CD4-positive, alpha-beta T cell (primary cell): ENCODE data around the gene OOSP1. TPM values are rescaled to one million over a fixed set of nuclear protein-coding genes. Genes with fewer than 3 reads are reported as not detected.

Experiments
- ATAC-seq: fragments of 200-7000 bp; cut with Tn5 transposase; one replicate; pipeline ENCODE4 v1.10.0; 2022; ENCODE audit warnings: mild to moderate bottlenecking; ENCODE audit not compliant: poor library complexity
- CTCF ChIA-PET: fragments of 350-600 bp; sonication (Branson Sonifier 250); formaldehyde crosslinking; loops from one replicate; lab custom pipeline; 2021; ENCODE audit warnings: antibody characterized with exemption, inconsistent platforms; lab: Charles Lee
- POLR2A ChIA-PET: fragments of 350-600 bp; sonication (Branson Sonifier 250); formaldehyde crosslinking; loops from one replicate; lab custom pipeline; 2021; ENCODE audit warnings: antibody characterized with exemption, inconsistent platforms; lab: Charles Lee
- DNase-seq, 14 experiments: peaks; one replicate each; pipeline ENCODE4 v3.0.0-alpha.2; 2013 to 2020; ENCODE audit warnings: mixed read lengths in 2 of 14
- H3K27ac ChIP-seq, 2 donors: one replicate each; pipeline versions ENCODE4 v1.5.1 to v1.7.0; 2013; ENCODE audit warnings: low read length in 2 of 2, low read depth in 1 of 2, mild to moderate bottlenecking in 1 of 2
- H3K27me3 ChIP-seq, 2 experiments: 1 replicate in 1 of 2; 2 replicates in 1 of 2; pipeline versions ENCODE4 v1.6.1 to v1.7.0; 2013; ENCODE audit warnings: low read length in 2 of 2, control low read depth in 1 of 2, mild to moderate bottlenecking in 1 of 2, moderate library complexity in 1 of 2; ENCODE audit not compliant: insufficient read depth in 2 of 2, control insufficient read depth in 1 of 2
- H3K36me3 ChIP-seq: one replicate; pipeline ENCODE4 v1.6.1; 2013; ENCODE audit warnings: low read length, control low read depth; ENCODE audit not compliant: insufficient read depth
- H3K4me1 ChIP-seq: one replicate; pipeline ENCODE4 v1.6.1; 2013; ENCODE audit warnings: low read length, control low read depth; ENCODE audit not compliant: insufficient read depth
- H3K4me3 ChIP-seq: one replicate; pipeline ENCODE4 v1.5.1; 2013; ENCODE audit warnings: mild to moderate bottlenecking, low read length, moderate library complexity
- H3K9me3 ChIP-seq, 2 experiments: 1 replicate in 1 of 2; 2 replicates in 1 of 2; pipeline versions ENCODE4 v1.6.1 to v1.7.0; 2013; ENCODE audit warnings: low read length in 2 of 2, mild to moderate bottlenecking in 2 of 2, control low read depth in 1 of 2, moderate library complexity in 1 of 2; ENCODE audit not compliant: control insufficient read depth in 1 of 2, insufficient read depth in 1 of 2
- H3K27ac Mint-ChIP-seq: one replicate; pipeline ENCODE4 v1.8.0; 2020; ENCODE audit warnings: mixed read lengths
- H3K27me3 Mint-ChIP-seq: one replicate; pipeline ENCODE4 v1.8.0; 2021; ENCODE audit warnings: mixed read lengths
- H3K36me3 Mint-ChIP-seq: one replicate; pipeline ENCODE4 v1.8.0; 2021; ENCODE audit warnings: low read depth, mixed read lengths
- H3K4me1 Mint-ChIP-seq: one replicate; pipeline ENCODE4 v1.8.0; 2021; ENCODE audit warnings: low read depth, mixed read lengths
- H3K4me3 Mint-ChIP-seq: one replicate; pipeline ENCODE4 v1.8.0; 2020; ENCODE audit warnings: mild to moderate bottlenecking, mixed read lengths
- H3K9me3 Mint-ChIP-seq: one replicate; pipeline ENCODE4 v1.8.0; 2020; ENCODE audit warnings: mixed read lengths
- intact Hi-C, 2 experiments: fragments of 100-400 bp; cut with DNase I in 1 of 2; cut with micrococcal nuclease in 1 of 2; formaldehyde crosslinking; loops; one replicate each; pipeline versions ENCODE4 v1.15.1 to v1.9.0; 2023 to 2025; cut with DNase I, micrococcal nuclease
- total RNA-seq, 174 experiments: library from RNA in 2 of 174; stranded (reverse) in 2 of 174; gene quantifications; one replicate each; pipeline ENCODE4 v1.2.3 and lab custom pipeline; 2021 to 2026
- TF ChIP-seq, protein P1 (sequence below): fragments of 200-600 bp; IDR thresholded peaks from one replicate; pipeline ENCODE4 v1.8.0; 2022; ENCODE audit warnings: antibody characterized with exemption, mild to moderate bottlenecking

Gene OOSP1
- total RNA-seq, 2 experiments from 2014 or later: not detected

- no peaks in the 10 kb centered on the region for H3K36me3 ChIP-seq
- H3K4me1 Mint-ChIP-seq: no peaks in the 10 kb centered on the region
- CTCF ChIA-PET: no interaction called here
- H3K27ac Mint-ChIP-seq: no peak overlapping the region
- intact Hi-C loops: no loop called here
- no peak overlapping the region for H3K4me3 Mint-ChIP-seq
- H3K4me1 ChIP-seq: no peaks in the 10 kb centered on the region
- H3K27me3 ChIP-seq: peaks cover 3 to 12% of the 10 kb centered on the region in 2 experiments
- TF ChIP-seq, protein P1, sequence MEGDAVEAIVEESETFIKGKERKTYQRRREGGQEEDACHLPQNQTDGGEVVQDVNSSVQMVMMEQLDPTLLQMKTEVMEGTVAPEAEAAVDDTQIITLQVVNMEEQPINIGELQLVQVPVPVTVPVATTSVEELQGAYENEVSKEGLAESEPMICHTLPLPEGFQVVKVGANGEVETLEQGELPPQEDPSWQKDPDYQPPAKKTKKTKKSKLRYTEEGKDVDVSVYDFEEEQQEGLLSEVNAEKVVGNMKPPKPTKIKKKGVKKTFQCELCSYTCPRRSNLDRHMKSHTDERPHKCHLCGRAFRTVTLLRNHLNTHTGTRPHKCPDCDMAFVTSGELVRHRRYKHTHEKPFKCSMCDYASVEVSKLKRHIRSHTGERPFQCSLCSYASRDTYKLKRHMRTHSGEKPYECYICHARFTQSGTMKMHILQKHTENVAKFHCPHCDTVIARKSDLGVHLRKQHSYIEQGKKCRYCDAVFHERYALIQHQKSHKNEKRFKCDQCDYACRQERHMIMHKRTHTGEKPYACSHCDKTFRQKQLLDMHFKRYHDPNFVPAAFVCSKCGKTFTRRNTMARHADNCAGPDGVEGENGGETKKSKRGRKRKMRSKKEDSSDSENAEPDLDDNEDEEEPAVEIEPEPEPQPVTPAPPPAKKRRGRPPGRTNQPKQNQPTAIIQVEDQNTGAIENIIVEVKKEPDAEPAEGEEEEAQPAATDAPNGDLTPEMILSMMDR: no peak
- ATAC-seq (no peak), DNase-seq (no peak)
- H3K9me3 ChIP-seq: no peaks in the 10 kb centered on the region
- H3K27me3 Mint-ChIP-seq: peaks cover 27% of the 10 kb centered on the region
- H3K27ac ChIP-seq: no peak overlapping the region
- POLR2A ChIA-PET: interaction anchor here (0.7 kb wide), 1 partner anchor 1323 kb away, joined by 3 read pairs; no protein-coding TSS in a partner anchor
- H3K4me3 ChIP-seq: no peak overlapping the region
- no peaks in the 10 kb centered on the region for H3K9me3 Mint-ChIP-seq
- H3K36me3 Mint-ChIP-seq: no peaks in the 10 kb centered on the region
Measured at GRCh38 chr11:59943997-59944714, 5.9 kb downstream of the OOSP1 start.

- DNase-seq (no peak), ATAC-seq (no peak)
- H3K27me3 Mint-ChIP-seq: peaks cover 27% of the 10 kb centered on the region
- intact Hi-C loops: no loop called here
- no peaks in the 10 kb centered on the region for H3K9me3 Mint-ChIP-seq
- no peaks in the 10 kb centered on the region for H3K4me1 Mint-ChIP-seq
- Histone ChIP-seq H3K27me3 (peaks cover 3 to 12% of the 10 kb centered on the region in 2 experiments), H3K9me3 (no peaks in the 10 kb centered on the region), H3K4me3 (no peak overlapping the region), H3K27ac (no peak overlapping the region), H3K4me1 (no peaks in the 10 kb centered on the region), H3K36me3 (no peaks in the 10 kb centered on the region)
- no peak overlapping the region for H3K27ac Mint-ChIP-seq
- ChIA-PET CTCF (no interaction called here), POLR2A (no interaction called here)
- H3K4me3 Mint-ChIP-seq: no peak overlapping the region
- no peaks in the 10 kb centered on the region for H3K36me3 Mint-ChIP-seq
- TF ChIP-seq, protein P1: no peak
Measured at GRCh38 chr11:59944720-59945119, 6.5 kb downstream of the OOSP1 start.

- intact Hi-C loops: loop anchor here in 1 of 2 experiments (1.0 kb wide), 1 partner anchor 30 kb away; no protein-coding TSS in a partner anchor
- CTCF ChIA-PET: no interaction called here
- H3K4me3 Mint-ChIP-seq: no peak overlapping the region
Measured at GRCh38 chr11:59953463-59954218, 15.4 kb downstream of the OOSP1 start.

More at GRCh38 chr11:59953463-59954218, 15.4 kb downstream of the OOSP1 start:
- TF ChIP-seq, protein P1: no peak
- ATAC-seq: no peak
- POLR2A ChIA-PET: no interaction called here
- H3K4me3 ChIP-seq: no peak overlapping the region
- H3K27me3 ChIP-seq: no peaks in the 10 kb centered on the region
- H3K36me3 ChIP-seq: no peaks in the 10 kb centered on the region
- no peak for DNase-seq
- no peaks in the 10 kb centered on the region for H3K4me1 ChIP-seq
- H3K27ac ChIP-seq: no peak overlapping the region
- no peaks in the 10 kb centered on the region for H3K36me3 Mint-ChIP-seq
- no peaks in the 10 kb centered on the region for H3K9me3 ChIP-seq
- no peaks in the 10 kb centered on the region for H3K9me3 Mint-ChIP-seq
- no peaks in the 10 kb centered on the region for H3K4me1 Mint-ChIP-seq
- peaks cover 4% of the 10 kb centered on the region for H3K27me3 Mint-ChIP-seq
- no peak overlapping the region for H3K27ac Mint-ChIP-seq
